Loucy (cell line): Measurements from ENCODE around the gene AKAP5.

ENCODE experiments used
- H2AFZ ChIP-seq: fragments of 200-600 bp; sonication (generic); 2 replicates; pipeline ENCODE4 v1.6.0; 2016; ENCODE audit warnings: antibody characterized with exemption, mild to moderate bottlenecking, low read length, moderate library complexity
- H3F3A ChIP-seq: fragments of 200-600 bp; 2 replicates; pipeline ENCODE4 v1.6.0; 2016; ENCODE audit warnings: antibody characterized with exemption, low read depth, mild to moderate bottlenecking
- H3K27me3 ChIP-seq: fragments of 200-600 bp; sonication (generic); 2 replicates; pipeline ENCODE4 v1.6.1; 2014; ENCODE audit warnings: low read length, mild to moderate bottlenecking; ENCODE audit not compliant: insufficient read depth, poor library complexity, severe bottlenecking
- H3K36me3 ChIP-seq: fragments of 200-600 bp; sonication (generic); 2 replicates; pipeline ENCODE4 v1.6.1; 2016; ENCODE audit warnings: low read length; ENCODE audit not compliant: insufficient read depth
- H3K4me1 ChIP-seq: fragments of 200-600 bp; sonication (generic); 2 replicates; pipeline ENCODE4 v1.5.1; 2014; ENCODE audit warnings: low read length, mild to moderate bottlenecking; ENCODE audit not compliant: insufficient read depth, poor library complexity, severe bottlenecking
- H3K4me2 ChIP-seq: fragments of 200-600 bp; sonication (generic); 2 replicates; pipeline ENCODE4 v1.6.0; 2014; ENCODE audit warnings: antibody characterized with exemption, low read length, low read depth, mild to moderate bottlenecking; ENCODE audit not compliant: poor library complexity, severe bottlenecking
- H3K4me3 ChIP-seq: fragments of 200-600 bp; sonication (generic); 2 replicates; pipeline ENCODE4 v1.5.1; 2014; ENCODE audit warnings: low read length, mild to moderate bottlenecking, mixed read lengths; ENCODE audit not compliant: poor library complexity, severe bottlenecking
- H3K79me2 ChIP-seq: fragments of 200-600 bp; sonication (generic); 2 replicates; pipeline ENCODE4 v1.6.1; 2014; ENCODE audit warnings: low read length; ENCODE audit not compliant: insufficient read depth
- H3K9ac ChIP-seq: fragments of 200-600 bp; sonication (generic); 2 replicates; pipeline ENCODE4 v1.6.0; 2014; ENCODE audit warnings: mild to moderate bottlenecking, low read depth, low read length, moderate library complexity; ENCODE audit not compliant: poor library complexity, severe bottlenecking
- H3K9me2 ChIP-seq: fragments of 200-600 bp; sonication (generic); replicated peaks from 2 replicates; pipeline ENCODE4 v1.6.1; 2016; ENCODE audit warnings: low read depth, low read length, mixed read lengths
- H3K9me3 ChIP-seq: fragments of 200-600 bp; sonication (generic); 2 replicates; pipeline ENCODE4 v1.6.1; 2014; ENCODE audit warnings: mild to moderate bottlenecking, antibody characterized with exemption, low read length, low read depth; ENCODE audit not compliant: insufficient read depth
- H4K20me1 ChIP-seq: fragments of 200-600 bp; sonication (generic); 2 replicates; pipeline ENCODE4 v1.6.0; 2014; ENCODE audit warnings: antibody characterized with exemption, low read length, mild to moderate bottlenecking; ENCODE audit not compliant: insufficient read depth, poor library complexity, severe bottlenecking
- CTCF ChIP-seq: fragments of 200-600 bp; sonication (generic); conservative IDR thresholded peaks from 2 replicates; pipeline ENCODE4 v1.5.1; 2014; ENCODE audit warnings: mild to moderate bottlenecking, antibody characterized with exemption, low read length
- EZH2phosphoT487 ChIP-seq: fragments of 200-600 bp; IDR thresholded peaks from 2 replicates; pipeline ENCODE4 v1.6.1; 2018; ENCODE audit warnings: antibody characterized with exemption, mild to moderate bottlenecking, moderate library complexity, borderline replicate concordance

AKAP5 gene

DNA sequence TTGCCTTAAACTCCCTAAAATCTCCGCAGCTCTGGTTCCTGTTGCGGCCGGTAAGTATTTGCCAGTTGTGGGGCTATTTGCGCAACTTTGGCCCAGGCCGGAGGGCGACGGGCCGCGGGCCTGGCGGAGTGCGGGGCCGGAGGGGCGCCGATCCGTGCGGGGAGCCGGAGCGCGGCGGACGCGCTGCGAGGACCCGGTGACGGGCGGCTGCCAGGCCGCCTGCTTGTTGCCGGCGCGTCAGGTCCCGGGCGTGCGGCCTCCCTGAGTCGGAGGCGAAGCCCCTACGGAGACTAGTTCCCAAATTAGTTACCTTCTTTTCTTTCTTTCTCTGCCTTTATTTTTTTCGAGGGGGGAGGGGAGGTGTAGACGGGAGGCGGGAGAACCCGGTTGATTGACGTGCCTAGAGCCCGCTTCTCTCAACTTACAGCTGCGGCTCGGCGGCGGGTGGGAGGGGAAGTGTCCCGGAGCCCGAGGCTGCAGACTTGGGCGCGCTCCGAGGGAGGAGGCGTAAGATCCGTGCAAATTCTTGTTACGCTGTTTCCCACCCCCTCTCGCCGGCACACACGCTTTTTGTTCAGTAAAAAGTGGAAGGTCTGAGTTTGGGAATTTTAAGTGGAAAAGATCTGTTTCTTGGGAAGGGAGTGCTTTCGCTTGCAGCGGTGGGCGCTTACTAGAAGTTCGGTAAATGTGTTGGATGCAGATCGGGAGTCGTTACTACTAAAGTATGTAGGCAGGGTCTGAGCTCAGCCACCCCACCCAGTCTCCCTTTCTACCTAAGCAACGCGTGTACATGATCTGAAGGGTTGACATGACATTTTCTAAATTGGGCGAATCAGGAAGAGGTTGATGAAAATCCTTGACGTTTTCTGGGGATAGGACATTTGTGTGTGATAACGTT, 39.8 kb downstream of the AKAP5 start:
- Histone ChIP-seq H3K9me2 (no peaks in the 10 kb centered on the region), H3K9me3 (no peaks in the 10 kb centered on the region), H4K20me1 (peaks cover 63% of the 10 kb centered on the region), H3K36me3 (no peaks in the 10 kb centered on the region), H3K4me3 (peak overlapping the region; percentile 80), H3K4me2 (peak overlapping the region; percentile 99), H3F3A (peaks cover 13% of the 10 kb centered on the region), H3K4me1 (peaks cover 56% of the 10 kb centered on the region), H3K79me2 (peaks cover 85% of the 10 kb centered on the region), H3K9ac (peak overlapping the region; percentile 98), H3K27me3 (no peaks in the 10 kb centered on the region), H2AFZ (peak overlapping the region; percentile 47)
- TF ChIP-seq EZH2phosphoT487 (no peak), CTCF (no peak)

DNA sequence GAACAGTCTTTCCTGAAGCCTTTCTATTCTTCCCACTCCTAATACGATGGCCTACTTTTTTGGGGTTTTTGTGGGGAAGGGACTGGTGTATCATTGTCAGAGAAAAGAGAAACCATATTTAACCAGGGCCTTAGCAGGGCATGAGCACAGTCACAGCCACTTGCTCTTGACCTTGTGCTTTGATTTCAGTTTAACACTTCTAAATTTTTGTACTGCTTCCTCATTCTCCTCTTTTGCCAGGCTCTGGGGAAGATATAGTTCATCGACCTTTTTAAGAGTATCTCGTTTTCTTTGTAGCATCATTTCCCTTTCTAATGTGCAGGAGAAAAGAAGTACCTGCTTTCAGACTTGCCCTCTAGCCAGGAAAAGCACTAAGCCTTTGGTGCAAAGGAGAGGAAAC, 41.4 kb downstream of the AKAP5 start:
- Histone ChIP-seq H3K9me3 (no peaks in the 10 kb centered on the region), H2AFZ (no peak overlapping the region), H3K4me3 (peak overlapping the region; percentile 80), H3K9ac (peak overlapping the region; percentile 98), H4K20me1 (peaks cover 72% of the 10 kb centered on the region), H3K9me2 (no peaks in the 10 kb centered on the region), H3K36me3 (peaks cover 5% of the 10 kb centered on the region; the same call in 1 of the 2 replicates), H3F3A (peaks cover 10% of the 10 kb centered on the region), H3K27me3 (no peaks in the 10 kb centered on the region), H3K4me2 (peak overlapping the region; percentile 99), H3K79me2 (peaks cover 89% of the 10 kb centered on the region), H3K4me1 (peaks cover 60% of the 10 kb centered on the region)
- TF ChIP-seq CTCF, result no peak
- TF ChIP-seq EZH2phosphoT487, result no peak

- Histone ChIP-seq H3K4me1 (peaks cover 60% of the 10 kb centered on the region), H3K27me3 (no peaks in the 10 kb centered on the region), H2AFZ (no peak overlapping the region), H3K4me3 (peak overlapping the region; percentile 80), H3K9me2 (no peaks in the 10 kb centered on the region), H3K4me2 (peak overlapping the region; percentile 99), H3K36me3 (peaks cover 7% of the 10 kb centered on the region; the same call in 1 of the 2 replicates), H3K9ac (peak overlapping the region; percentile 98), H3F3A (peaks cover 10% of the 10 kb centered on the region), H4K20me1 (peaks cover 72% of the 10 kb centered on the region), H3K9me3 (no peaks in the 10 kb centered on the region), H3K79me2 (peaks cover 89% of the 10 kb centered on the region)
- TF ChIP-seq CTCF (no peak), EZH2phosphoT487 (no peak)
Measured at GRCh38 chr14:64507376-64508156, 42.3 kb downstream of the AKAP5 start.
